HG02970 (cell line): ENCODE measurements around the gene IMMP2L.
A peak's percentile ranks its signal among the peaks of the same experiment; 100 is the strongest.
"Not testable (repeated sequence)": the region's sequence is repeated elsewhere in the genome, so short reads cannot be mapped to it uniquely, and the experiment has no call there.

Experiments
- ATAC-seq: cut with Tn5 transposase; IDR thresholded peaks from one replicate; pipeline ENCODE4 v1.9.1; 2021; ENCODE audit warnings: mild to moderate bottlenecking, moderate library complexity, moderate number of reproducible peaks; ENCODE audit not compliant: unreplicated experiment, low FRiP score

Gene IMMP2L

DNA sequence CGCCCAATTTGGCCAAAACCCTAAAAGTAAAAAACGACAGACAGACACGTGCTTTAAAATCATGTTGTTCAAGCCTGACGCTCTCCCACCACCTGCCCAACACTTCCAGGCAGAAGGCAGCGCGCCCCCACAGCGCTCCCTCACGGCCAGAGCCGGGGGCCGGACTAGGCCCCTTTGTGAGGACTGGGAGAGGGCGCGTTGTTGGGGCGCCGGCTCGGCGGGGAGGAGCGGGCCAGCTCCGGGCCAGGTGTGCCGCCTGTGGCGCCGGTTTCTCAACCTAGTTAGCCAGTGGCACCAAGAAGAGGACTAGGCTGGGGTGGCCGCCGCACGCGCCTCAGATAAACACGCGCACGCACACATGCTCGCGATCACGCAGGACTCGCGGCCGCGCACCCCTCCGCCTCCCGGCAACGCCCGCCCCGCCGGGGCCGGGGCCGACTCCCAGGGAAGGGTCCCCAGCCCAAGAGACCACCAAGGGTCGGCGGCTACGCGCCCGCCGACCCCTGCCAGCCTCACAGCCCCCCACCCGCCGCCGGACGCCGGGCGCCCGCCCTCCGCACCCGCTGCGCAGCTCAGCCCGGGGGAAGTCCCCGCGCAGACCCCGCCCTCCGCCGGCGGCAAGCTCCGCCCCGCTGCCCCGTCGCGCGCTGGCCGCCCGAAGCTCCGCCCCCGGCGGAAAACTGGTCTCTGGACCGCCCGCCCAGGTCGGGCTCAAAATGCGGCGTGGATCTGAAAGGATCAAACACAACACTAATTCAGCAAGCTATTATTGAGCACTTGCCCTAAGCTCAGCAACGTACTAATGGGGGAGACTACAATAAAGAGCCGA is at the start of gene IMMP2L:
IMMP2L (minus strand) TSS at position 589 of the 829 bp plus-strand sequence.
- ATAC-seq = peak; percentile 98

GRCh38 chr7:111609483-111610254 is 47.4 kb upstream of the IMMP2L start:
- ATAC-seq = not testable (repeated sequence)

- no peak for ATAC-seq
Observed at GRCh38 chr7:111607621-111608020, 45.3 kb upstream of the IMMP2L start.

- no peak for ATAC-seq
Observed at GRCh38 chr7:111605246-111605645, 43.0 kb upstream of the IMMP2L start.

GRCh38 chr7:111600091-111600490 is 37.8 kb upstream of the IMMP2L start:
- ATAC-seq = no peak

DNA sequence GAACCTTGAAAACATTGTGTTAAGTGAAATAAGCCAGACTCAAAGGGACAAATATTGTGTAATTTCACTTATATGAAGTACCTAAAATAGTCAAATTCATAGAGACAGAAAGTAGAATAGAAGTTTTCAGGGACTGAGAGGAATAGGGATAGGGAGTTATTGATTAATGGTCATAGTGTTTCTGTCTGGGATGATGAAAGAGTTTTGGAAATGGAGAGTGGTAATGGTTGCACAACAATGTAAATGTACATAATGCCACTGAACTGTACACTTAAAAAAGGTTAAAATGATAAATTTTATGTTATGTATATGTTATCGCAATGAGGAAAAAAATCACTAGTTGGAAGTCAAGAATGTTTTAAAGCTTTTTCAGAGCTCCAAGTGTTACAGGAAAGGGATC is 33.5 kb upstream of the IMMP2L start:
- ATAC-seq = no peak

- no peak for ATAC-seq
Observed at GRCh38 chr7:111594602-111595001, 32.3 kb upstream of the IMMP2L start.

DNA sequence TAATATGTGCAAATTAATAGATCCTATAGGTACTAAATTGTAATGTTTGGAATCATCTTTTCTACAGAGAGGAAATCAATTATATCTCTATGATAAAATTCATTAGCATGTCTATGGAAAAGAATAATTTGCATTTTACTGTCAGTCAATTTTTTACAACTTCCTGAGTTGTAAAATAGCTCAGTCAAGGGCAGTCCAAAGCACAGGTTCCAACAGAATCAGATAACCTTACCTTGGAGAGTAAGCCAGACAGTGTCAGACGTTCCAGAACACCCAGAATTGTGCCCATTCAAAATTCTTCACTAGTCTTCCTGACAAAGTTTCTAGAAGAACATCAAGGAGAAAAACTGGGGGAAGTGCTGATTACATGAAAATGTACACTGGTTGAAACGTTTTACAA is 31.1 kb upstream of the IMMP2L start:
- no peak for ATAC-seq

GRCh38 chr7:111588065-111588433 is 25.8 kb upstream of the IMMP2L start:
- ATAC-seq = no peak

- no peak for ATAC-seq
Observed at GRCh38 chr7:111587410-111588064, 25.2 kb upstream of the IMMP2L start.

GRCh38 chr7:111586711-111587409 is 24.6 kb upstream of the IMMP2L start:
- ATAC-seq = no peak

- ATAC-seq = not testable (repeated sequence)
Observed at GRCh38 chr7:111581784-111582488, 19.6 kb upstream of the IMMP2L start.

DNA sequence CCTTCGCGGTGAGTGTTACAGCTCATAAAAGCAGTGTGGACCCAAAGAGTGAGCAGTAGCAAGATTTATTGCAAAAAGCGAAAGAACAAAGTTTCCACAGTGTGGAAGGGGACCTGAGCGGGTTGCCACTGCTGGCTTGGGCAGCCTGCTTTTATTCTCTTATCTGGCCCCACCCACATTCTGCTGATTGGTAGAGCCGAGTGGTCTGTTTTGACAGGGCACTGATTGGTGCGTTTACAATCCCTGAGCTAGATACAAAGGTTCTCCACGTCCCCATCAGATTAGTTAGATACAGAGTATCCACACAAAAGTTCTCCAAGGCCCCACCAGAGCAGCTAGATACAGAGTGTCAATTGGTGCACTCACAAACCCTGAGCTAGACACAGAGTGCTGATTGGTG is 18.9 kb upstream of the IMMP2L start:
- not testable (repeated sequence) for ATAC-seq

DNA sequence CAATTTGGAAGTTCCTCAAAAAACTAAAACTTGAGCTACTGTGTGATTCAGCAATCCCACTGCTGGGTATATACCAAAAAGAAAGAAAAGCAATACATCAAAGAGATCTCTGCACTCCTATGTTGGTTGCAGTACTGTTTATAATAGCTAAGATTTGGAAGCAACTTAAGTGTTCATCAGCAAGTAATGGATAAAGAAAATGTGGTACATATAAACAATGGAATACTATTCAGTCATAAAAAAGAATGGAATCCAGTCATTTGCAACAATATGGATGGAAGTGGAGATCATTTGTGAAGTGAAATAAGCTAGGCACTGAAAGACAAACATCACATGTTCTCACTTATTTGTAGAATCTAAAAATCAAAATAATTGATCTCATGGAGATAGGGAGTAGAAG is 16.5 kb upstream of the IMMP2L start:
- no peak for ATAC-seq

GRCh38 chr7:111571720-111572119 is 9.4 kb upstream of the IMMP2L start:
- no peak for ATAC-seq

DNA sequence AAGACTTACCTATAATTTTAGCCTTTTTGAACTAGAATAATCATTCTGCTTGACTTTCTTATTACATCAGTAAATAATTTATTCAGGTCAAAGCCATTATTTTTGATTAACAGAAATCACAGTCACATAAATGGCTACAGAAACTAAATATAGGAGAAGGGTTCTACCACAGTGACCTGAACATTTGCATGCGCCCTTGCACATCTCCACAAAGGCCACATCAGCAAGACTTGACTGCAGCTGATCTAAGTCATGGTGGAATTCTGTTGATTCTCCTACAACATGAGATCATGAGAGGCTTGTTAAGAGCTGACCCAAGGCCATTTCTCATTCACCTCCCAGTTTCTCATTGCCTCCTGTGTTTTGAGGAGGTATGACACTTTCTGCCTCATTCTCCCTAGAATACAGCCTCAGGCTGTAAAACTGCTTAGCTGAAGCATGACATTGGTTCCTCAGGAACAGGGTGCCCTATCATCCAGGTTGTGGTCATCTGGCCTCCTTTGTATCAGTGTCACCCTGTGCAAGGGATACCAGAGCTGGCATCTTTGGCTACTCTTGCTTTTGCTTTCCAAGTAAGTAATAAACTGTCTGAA is 6.7 kb upstream of the IMMP2L start:
- no peak for ATAC-seq

GRCh38 chr7:111568419-111568818 is 6.1 kb upstream of the IMMP2L start:
- no peak for ATAC-seq

DNA sequence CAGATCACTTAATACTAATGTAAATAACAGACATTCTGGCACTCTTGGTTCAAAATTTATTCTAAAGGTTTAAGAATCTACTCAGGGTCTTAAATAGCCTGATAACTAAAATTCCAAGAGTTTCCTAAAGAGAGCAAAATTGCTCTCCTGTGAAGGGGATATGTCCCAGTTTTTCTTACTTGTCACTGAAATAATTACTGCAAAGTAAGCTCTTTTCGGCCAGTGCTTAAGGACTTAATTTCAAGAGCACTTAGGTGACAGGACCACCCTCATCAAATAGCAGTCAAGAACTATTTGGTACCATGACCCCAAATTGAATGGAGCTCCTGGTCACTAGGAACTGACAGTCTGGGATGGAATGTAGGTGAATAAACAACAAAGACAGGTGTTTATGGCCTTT is 1.8 kb upstream of the IMMP2L start:
- ATAC-seq = no peak

- no peak for ATAC-seq
Observed at GRCh38 chr7:111561654-111561903, 713 bp downstream of the IMMP2L start.
